ENCODE data around the gene KRTAP3-2.

- no peak for TF ChIP-seq POLR2A (IDR thresholded peaks at IDR 0.05; ENCODE audit: extremely low read depth, insufficient read length)
- no peak for TF ChIP-seq CTCF (IDR thresholded peaks at IDR 0.05; ENCODE audit: low read depth, low read length)
- TF ChIP-seq MAX (IDR thresholded peaks at IDR 0.05; ENCODE audit: low read depth, low read length), result no peak
Observed at GRCh38 chr17:41013606-41014005, 13.9 kb upstream of the KRTAP3-2 start.

Data from NB4 (cell line).